HCT116 (cell line): ENCODE data around the gene GAB2. TPM values are rescaled to one million over a fixed set of nuclear protein-coding genes. Genes with fewer than 3 reads are reported as not detected.

Experiments used
- ATAC-seq: fragments of 200-7000 bp; cut with Tn5 transposase; 2 replicates; pipeline ENCODE4 v1.9.1; 2020; ENCODE audit warnings: mild to moderate bottlenecking, moderate library complexity
- BruUV-seq: library from RNA; stranded (reverse); fragments of 400-500 nt; replicated peaks from 2 replicates; lab custom pipeline; 2021; lab: Mats Ljungman, UMichigan
- CTCF ChIA-PET: fragments of 300-600 bp; sonication (Branson Sonifier 250); formaldehyde crosslinking; loops from one replicate; lab custom pipeline; 2021; ENCODE audit warnings: antibody characterized with exemption; lab: Charles Lee
- POLR2A ChIA-PET: fragments of 300-600, 350-600 bp; sonication (Branson Sonifier 250); formaldehyde crosslinking; loops from one replicate; lab custom pipeline; 2021; ENCODE audit warnings: antibody characterized with exemption; lab: Charles Lee
- RAD21 ChIA-PET, 2 experiments: fragments of 300-600 bp; sonication (Branson Sonifier 250); formaldehyde crosslinking; loops; one replicate each; lab custom pipeline; 2023; ENCODE audit warnings: low total read pairs in 2 of 2; ENCODE audit not compliant: uncharacterized antibody in 2 of 2, unreplicated experiment in 2 of 2, low non-redundant PET in 1 of 2; lab: Charles Lee
- DNase-seq: peaks from one replicate; pipeline ENCODE4 v3.0.0-alpha.2; 2010; ENCODE audit warnings: low read depth, low spot score
- H2AFZ ChIP-seq: fragments of 200-600 bp; shearing (Covaris generic), sonication (generic); 2 replicates; pipeline ENCODE4 v1.6.1; 2017; ENCODE audit warnings: low read depth, mixed run types, mixed read lengths, antibody characterized with exemption, low read length; ENCODE audit not compliant: poor library complexity, severe bottlenecking
- H3K27ac ChIP-seq: 2 replicates; pipeline ENCODE4 v1.5.1; 2012; ENCODE audit warnings: low read depth, low read length
- H3K27me3 ChIP-seq: fragments of 200-600 bp; sonication (generic); 2 replicates; pipeline ENCODE4 v1.6.1; 2016; ENCODE audit warnings: mixed run types, low read length, mixed read lengths; ENCODE audit not compliant: insufficient read depth
- H3K36me3 ChIP-seq, 2 experiments: fragments of 200-500 bp in 1 of 2; fragments of 200-600 bp in 1 of 2; sonication (Bioruptor generic) in 1 of 2; sonication (generic) in 1 of 2; 2 replicates each; pipeline versions ENCODE4 v1.5.1 to v1.6.1; 2014 to 2016; ENCODE audit warnings: low read length in 2 of 2, inconsistent platforms in 1 of 2, mixed read lengths in 1 of 2, mixed run types in 1 of 2; ENCODE audit not compliant: insufficient read depth in 2 of 2, control insufficient read depth in 1 of 2
- H3K4me1 ChIP-seq, 2 experiments: fragments of 200-600 bp in 1 of 2; sonication (generic) in 1 of 2; 2 replicates each; pipeline versions ENCODE4 v1.5.1 to v1.6.1; 2012 to 2017; ENCODE audit warnings: low read length in 2 of 2, inconsistent platforms in 1 of 2, mild to moderate bottlenecking in 1 of 2, mixed read lengths in 1 of 2, mixed run types in 1 of 2, moderate library complexity in 1 of 2; ENCODE audit not compliant: insufficient read depth in 2 of 2, control insufficient read depth in 1 of 2
- H3K4me2 ChIP-seq: fragments of 200-600 bp; sonication (generic); 2 replicates; pipeline ENCODE4 v1.6.1; 2017; ENCODE audit warnings: mixed run types, low read length, mixed read lengths
- H3K4me3 ChIP-seq, 2 experiments: fragments of 200-600 bp in 1 of 2; sonication (generic) in 1 of 2; replicated peaks in 1 of 2; 2 replicates each; pipeline ENCODE4 v1.5.1; 2011 to 2016; ENCODE audit warnings: low read length in 2 of 2, control low read depth in 1 of 2, low read depth in 1 of 2, mild to moderate bottlenecking in 1 of 2, mixed read lengths in 1 of 2, mixed run types in 1 of 2
- H3K79me2 ChIP-seq: fragments of 200-600 bp; sonication (generic); 2 replicates; pipeline ENCODE4 v1.6.1; 2017; ENCODE audit warnings: mild to moderate bottlenecking, mixed run types, low read length, moderate library complexity, mixed read lengths; ENCODE audit not compliant: insufficient read depth
- H3K9ac ChIP-seq: fragments of 200-600 bp; sonication (generic); 2 replicates; pipeline ENCODE4 v1.6.1; 2016; ENCODE audit warnings: low read length, mixed read lengths
- H3K9me2 ChIP-seq: fragments of 200-600 bp; sonication (generic), shearing (Covaris generic); 2 replicates; pipeline ENCODE4 v1.6.1; 2017; ENCODE audit warnings: mixed run types, mild to moderate bottlenecking, moderate library complexity; ENCODE audit not compliant: insufficient read depth
- H3K9me3 ChIP-seq, 2 experiments: fragments of 200-500 bp in 1 of 2; fragments of 200-600 bp in 1 of 2; sonication (Bioruptor generic) in 1 of 2; sonication (generic) in 1 of 2; 2 replicates each; pipeline ENCODE4 v1.6.1; 2014 to 2017; ENCODE audit warnings: low read length in 2 of 2, mixed read lengths in 2 of 2, inconsistent platforms in 1 of 2, low read depth in 1 of 2, mild to moderate bottlenecking in 1 of 2, mixed run types in 1 of 2, moderate library complexity in 1 of 2; ENCODE audit not compliant: control insufficient read depth in 1 of 2, insufficient read depth in 1 of 2
- H4K20me1 ChIP-seq: fragments of 200-600 bp; sonication (generic), shearing (Covaris generic); 2 replicates; pipeline ENCODE4 v1.6.1; 2017; ENCODE audit warnings: mixed run types, mild to moderate bottlenecking, moderate library complexity; ENCODE audit not compliant: insufficient read depth
- CBX3 ChIP-seq: IDR thresholded peaks from 2 replicates; pipeline ENCODE4 v1.6.1; 2012; ENCODE audit warnings: low read depth
- EGR1 ChIP-seq: IDR thresholded peaks from 2 replicates; pipeline ENCODE4 v1.6.1; 2012; ENCODE audit warnings: low read depth
- EZH2 ChIP-seq: fragments of 200-600 bp; sonication (generic); IDR thresholded peaks from 2 replicates; pipeline ENCODE4 v1.6.1; 2017; ENCODE audit warnings: antibody characterized with exemption, mixed run types
- JUND ChIP-seq: IDR thresholded peaks from 2 replicates; pipeline ENCODE4 v1.6.1; 2012
- MAX ChIP-seq: IDR thresholded peaks from 2 replicates; pipeline ENCODE4 v1.6.1; 2012
- TCF7L2 ChIP-seq: IDR thresholded peaks from 2 replicates; pipeline ENCODE4 v1.7.0; 2011; ENCODE audit warnings: borderline replicate concordance, inconsistent platforms; ENCODE audit not compliant: insufficient read depth, insufficient read length; ENCODE audit errors: extremely low read depth
- YY1 ChIP-seq: IDR thresholded peaks from 2 replicates; pipeline ENCODE4 v1.6.1; 2011; ENCODE audit warnings: low read length, low read depth, moderate library complexity, mild to moderate bottlenecking; ENCODE audit not compliant: insufficient replicate concordance; ENCODE audit errors: extremely low read depth
- ZBTB33 ChIP-seq: IDR thresholded peaks from 2 replicates; pipeline ENCODE4 v1.6.1; 2011; ENCODE audit warnings: mild to moderate bottlenecking, low read length, moderate library complexity; ENCODE audit not compliant: insufficient replicate concordance; ENCODE audit errors: extremely low read depth
- ZNF274 ChIP-seq: fragments of 200-500 bp; sonication (Bioruptor generic); IDR thresholded peaks from 2 replicates; pipeline ENCODE4 v1.6.1; 2014; ENCODE audit warnings: mild to moderate bottlenecking, low read depth, low read length, inconsistent platforms
- intact Hi-C: fragments of 100-400 bp; cut with micrococcal nuclease; formaldehyde crosslinking; loops from 2 replicates; pipeline ENCODE4 v1.10.0; 2022
- total RNA-seq: library from RNA; stranded (reverse); gene quantifications from one replicate; pipeline ENCODE4 v1.2.1, GENCODE V29; 2021; ENCODE audit not compliant: unreplicated experiment

GAB2 gene
- total RNA-seq, 1 experiment from 2014 or later, result 1.9 TPM

DNA sequence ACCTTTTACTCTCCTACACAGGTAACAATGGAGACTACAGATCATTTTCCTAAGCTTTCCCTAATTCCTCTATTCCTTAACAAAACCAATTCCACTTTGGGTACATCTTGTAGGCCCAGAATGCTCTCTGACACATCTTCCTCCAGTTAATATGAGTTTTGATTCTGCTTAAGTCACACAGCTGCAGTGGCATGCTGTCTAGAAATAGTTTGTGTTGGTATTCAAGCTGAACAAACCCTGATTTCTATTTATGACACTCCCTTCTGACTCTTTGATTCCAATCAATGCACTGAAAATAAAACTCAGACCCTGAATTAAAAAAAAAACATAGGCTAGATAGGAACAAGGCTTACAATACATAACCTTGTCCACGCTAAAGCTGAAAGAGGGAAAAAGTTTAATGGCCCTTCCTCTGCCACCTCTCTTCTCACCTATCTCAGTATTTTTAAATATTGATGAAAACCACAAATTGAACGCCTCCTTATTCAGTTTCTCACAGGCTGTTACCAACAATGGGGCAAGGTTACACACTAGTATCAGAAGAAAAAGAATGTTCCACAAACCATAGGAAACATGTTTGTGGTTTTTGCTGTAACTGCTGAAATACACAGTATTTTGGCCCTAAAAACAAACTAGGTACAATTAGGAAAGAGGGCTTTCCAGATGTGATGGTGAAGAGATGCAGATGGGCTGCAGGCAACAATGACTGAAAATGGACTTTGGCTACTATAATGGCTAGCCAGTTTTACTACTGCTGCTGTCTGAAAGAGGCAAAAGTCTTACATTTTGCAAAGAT, 35.7 kb upstream of the GAB2 start:
- no peaks in the 10 kb centered on the region for H3K4me1 ChIP-seq
- no peaks in the 10 kb centered on the region for H3K79me2 ChIP-seq
- no TSS peak for BruUV-seq
- H3K9me2 ChIP-seq, result no peaks in the 10 kb centered on the region
- H2AFZ ChIP-seq, result no peak overlapping the region
- TF ChIP-seq JUND (no peak), YY1 (no peak), TCF7L2 (no peak), ZNF274 (no peak), EZH2 (no peak), MAX (no peak)
- no peak overlapping the region for H3K4me2 ChIP-seq
- intact Hi-C loops, result no loop called here
- H3K27me3 ChIP-seq, result no peaks in the 10 kb centered on the region
- no peak overlapping the region for H3K9ac ChIP-seq
- ChIA-PET CTCF (no interaction called here), POLR2A (no interaction called here), RAD21 (no interaction called here)
- 0 out of 4 replicates have a peak, but pooled peaks cover 0 to 3% of the 10 kb centered on the region in 2 experiments for H3K36me3 ChIP-seq
- H3K9me3 ChIP-seq, result no peaks in the 10 kb centered on the region
- no peak for DNase-seq
- no peak overlapping the region for H3K4me3 ChIP-seq
- H3K27ac ChIP-seq, result no peak overlapping the region
- ATAC-seq, result no peak
- H4K20me1 ChIP-seq, result no peaks in the 10 kb centered on the region

GRCh38 chr11:78451371-78452150, 33.9 kb upstream of the GAB2 start:
- ATAC-seq, result no peak
- CTCF ChIA-PET, result interaction anchor here (1.4 kb wide), 1 partner anchor 113 kb away, joined by 3 read pairs; no protein-coding TSS in a partner anchor
- BruUV-seq, result no TSS peak

More at GRCh38 chr11:78451371-78452150, 33.9 kb upstream of the GAB2 start:
- Histone ChIP-seq H3K79me2 (no peaks in the 10 kb centered on the region), H3K9me2 (no peaks in the 10 kb centered on the region), H3K9ac (no peak overlapping the region), H3K4me2 (no peak overlapping the region), H2AFZ (no peak overlapping the region), H3K27ac (no peak overlapping the region), H4K20me1 (no peaks in the 10 kb centered on the region), H3K4me1 (no peaks in the 10 kb centered on the region), H3K4me3 (no peak overlapping the region), H3K36me3 (no peaks in the 10 kb centered on the region), H3K9me3 (no peaks in the 10 kb centered on the region), H3K27me3 (no peaks in the 10 kb centered on the region)
- TF ChIP-seq ZBTB33, result no peak
- no peak for TF ChIP-seq CBX3
- TF ChIP-seq EGR1, result no peak
- POLR2A ChIA-PET, result no interaction called here
- no peak for DNase-seq
- RAD21 ChIA-PET, result no interaction called here
- intact Hi-C loops, result no loop called here
